ENCODE data around the gene SNN. TPM values are rescaled to one million over a fixed set of nuclear protein-coding genes. Genes with fewer than 3 reads are reported as not detected.

The SNN gene
- total RNA-seq, 1 experiment from 2014 or later, result 12.6 TPM

DNA sequence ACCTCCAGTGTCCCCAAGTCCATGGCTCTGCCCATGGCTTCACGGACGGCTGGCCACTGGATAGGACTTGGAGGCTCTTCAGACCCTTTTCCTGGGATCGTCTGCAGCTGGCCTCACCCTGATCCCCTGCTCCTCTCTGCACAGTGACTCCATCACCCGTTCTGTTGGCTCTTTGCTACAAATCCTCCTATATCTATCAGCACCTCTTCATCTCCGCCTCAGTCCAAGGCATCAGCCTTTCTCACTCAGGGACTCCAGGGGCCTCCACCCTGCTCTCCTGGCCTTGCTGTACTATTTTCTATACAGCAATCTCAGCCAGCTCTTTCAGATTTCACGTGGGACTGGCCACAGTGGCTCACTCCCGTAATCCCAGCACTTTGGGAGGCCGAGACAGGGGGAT lies 10.7 kb upstream of the SNN start:
- Histone ChIP-seq H3K27me3 (ENCODE audit: insufficient read depth, low read depth) (no peaks in the 10 kb centered on the region), H3K9me3 (ENCODE audit: insufficient read depth, low read depth) (no peaks in the 10 kb centered on the region), H3K4me3 (no peak overlapping the region), H3K27ac (no peak overlapping the region), H2AFZ (no peak overlapping the region), H3K36me3 (ENCODE audit: low read depth) (no peaks in the 10 kb centered on the region), H3F3A (ENCODE audit: insufficient read depth, low read depth) (no peaks in the 10 kb centered on the region), H3K79me2 (ENCODE audit: low read depth) (no peaks in the 10 kb centered on the region), H4K20me1 (ENCODE audit: insufficient read depth) (no peaks in the 10 kb centered on the region), H3K4me1 (replicated peaks; ENCODE audit: insufficient read depth) (no peaks in the 10 kb centered on the region), H3K4me2 (no peak overlapping the region), H3K9me2 (ENCODE audit: insufficient read depth) (no peaks in the 10 kb centered on the region)
- ChIA-PET POLR2A (ENCODE audit: unreplicated experiment) (no interaction called here), CTCF (no interaction called here)
- TF ChIP-seq EZH2 (IDR thresholded peaks at IDR 0.05; ENCODE audit: low read depth), result no peak
- no peak for TF ChIP-seq CTCF (conservative IDR thresholded peaks at IDR 0.05)
- no TSS peak for BruUV-seq (replicated peaks)
- intact Hi-C loops (cut with micrococcal nuclease; ENCODE audit: unreplicated experiment), result no loop called here
- no peak for DNase-seq

DNA sequence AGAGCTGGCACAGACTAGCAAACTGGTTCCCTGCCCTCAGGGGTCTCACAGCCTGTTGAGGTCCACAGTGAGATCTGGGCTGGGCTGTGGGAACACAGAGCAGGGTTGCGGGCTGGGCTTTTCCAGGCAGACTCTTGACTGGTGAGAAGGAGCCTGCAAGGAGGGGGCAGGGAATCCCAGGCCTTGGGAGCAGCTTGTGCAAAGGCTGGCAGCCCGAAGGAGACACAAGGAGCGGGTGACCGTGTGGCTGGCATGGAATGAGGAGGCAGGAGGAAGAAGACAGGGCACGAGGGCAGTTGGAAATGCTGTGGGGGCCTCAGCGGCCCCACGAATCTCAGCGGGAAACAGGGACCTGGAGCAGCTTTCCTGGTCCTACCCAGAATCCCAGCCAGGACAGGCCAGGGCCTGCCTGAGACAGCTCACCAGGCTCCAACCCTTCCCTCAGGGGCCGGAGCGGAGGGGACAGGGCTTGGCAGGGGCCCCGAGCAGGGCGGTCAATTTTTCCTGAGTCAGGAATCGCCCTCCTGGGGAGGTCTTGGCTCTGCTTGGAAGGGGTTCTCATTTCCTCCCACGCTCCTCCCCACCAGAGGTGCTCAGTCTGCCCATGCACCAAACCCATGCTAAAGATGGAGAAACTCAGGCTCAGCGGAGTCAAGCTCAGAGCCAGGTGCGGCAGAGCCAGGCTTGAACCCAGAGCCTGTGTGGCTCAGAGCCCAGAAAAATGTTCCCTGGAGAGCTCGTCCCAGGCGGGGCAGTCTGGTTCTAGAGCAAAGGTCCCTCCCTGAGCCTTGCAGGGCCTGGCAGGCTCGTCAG lies 9.2 kb upstream of the SNN start:
- Histone ChIP-seq H3K27me3 (ENCODE audit: insufficient read depth, low read depth) (no peaks in the 10 kb centered on the region), H3K4me1 (replicated peaks; ENCODE audit: insufficient read depth) (no peaks in the 10 kb centered on the region), H3K4me3 (no peak overlapping the region), H3K9me3 (ENCODE audit: insufficient read depth, low read depth) (no peaks in the 10 kb centered on the region), H4K20me1 (ENCODE audit: insufficient read depth) (no peaks in the 10 kb centered on the region), H3F3A (ENCODE audit: insufficient read depth, low read depth) (no peaks in the 10 kb centered on the region), H3K27ac (no peak overlapping the region), H3K9me2 (ENCODE audit: insufficient read depth) (no peaks in the 10 kb centered on the region), H3K79me2 (ENCODE audit: low read depth) (no peaks in the 10 kb centered on the region), H2AFZ (no peak overlapping the region), H3K4me2 (no peak overlapping the region), H3K36me3 (ENCODE audit: low read depth) (no peaks in the 10 kb centered on the region)
- no peak for TF ChIP-seq EZH2 (IDR thresholded peaks at IDR 0.05; ENCODE audit: low read depth)
- TF ChIP-seq CTCF (conservative IDR thresholded peaks at IDR 0.05), result no peak
- ChIA-PET POLR2A (ENCODE audit: unreplicated experiment) (interaction anchor here (0.6 kb wide), 1 partner anchor 19 kb away, joined by 5 read pairs; no protein-coding TSS in a partner anchor), CTCF (interaction anchor here (0.6 kb wide), 2 partner anchors 251 to 404 kb away, joined by 3 to 9 read pairs; no protein-coding TSS in a partner anchor)
- no TSS peak for BruUV-seq (replicated peaks)
- intact Hi-C loops (cut with micrococcal nuclease; ENCODE audit: unreplicated experiment), result no loop called here
- no peak for DNase-seq

DNA sequence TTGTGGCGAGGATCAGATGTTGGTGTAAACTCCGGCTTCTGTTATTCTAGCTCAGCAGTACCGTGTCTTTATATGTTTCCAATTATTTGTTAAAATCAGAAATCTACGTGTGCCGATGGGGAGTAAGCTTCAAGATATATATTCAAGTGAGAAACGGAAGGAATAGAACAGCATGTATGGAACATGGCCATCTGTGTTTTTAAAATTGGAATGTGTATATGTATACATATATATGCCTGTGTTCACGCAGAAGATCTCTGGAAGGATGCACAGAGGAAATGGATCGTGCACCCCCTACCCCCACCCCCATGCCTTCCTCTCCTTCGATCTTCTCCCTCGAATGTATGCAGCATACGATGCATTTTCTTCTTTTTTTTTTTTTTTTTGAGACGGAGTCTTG lies 7.7 kb upstream of the SNN start:
- H3K36me3 ChIP-seq (ENCODE audit: low read depth), result no peaks in the 10 kb centered on the region
- ChIA-PET CTCF (interaction anchor here (0.7 kb wide), 1 partner anchor 121 kb away, joined by 10 read pairs; no protein-coding TSS in a partner anchor), POLR2A (ENCODE audit: unreplicated experiment) (no interaction called here)
- H4K20me1 ChIP-seq (ENCODE audit: insufficient read depth), result no peaks in the 10 kb centered on the region
- BruUV-seq (replicated peaks), result no TSS peak
- no peaks in the 10 kb centered on the region for H3K9me3 ChIP-seq (ENCODE audit: insufficient read depth, low read depth)
- H3K27me3 ChIP-seq (ENCODE audit: insufficient read depth, low read depth), result no peaks in the 10 kb centered on the region
- no peaks in the 10 kb centered on the region for H3K79me2 ChIP-seq (ENCODE audit: low read depth)
- no peak overlapping the region for H3K4me2 ChIP-seq
- no peak for TF ChIP-seq EZH2 (IDR thresholded peaks at IDR 0.05; ENCODE audit: low read depth)
- no peak for TF ChIP-seq CTCF (conservative IDR thresholded peaks at IDR 0.05)
- no peaks in the 10 kb centered on the region for H3K9me2 ChIP-seq (ENCODE audit: insufficient read depth)
- no peak overlapping the region for H2AFZ ChIP-seq
- intact Hi-C loops (cut with micrococcal nuclease; ENCODE audit: unreplicated experiment), result no loop called here
- H3K4me1 ChIP-seq (replicated peaks; ENCODE audit: insufficient read depth), result no peaks in the 10 kb centered on the region
- no peak for DNase-seq
- peaks cover 3% of the 10 kb centered on the region; the same call in 1 of the 2 replicates for H3F3A ChIP-seq (ENCODE audit: insufficient read depth, low read depth)
- no peak overlapping the region for H3K4me3 ChIP-seq
- no peak overlapping the region for H3K27ac ChIP-seq
